GM12878 (cell line): ENCODE data around the gene TPO. TPM values are rescaled to one million over a fixed set of nuclear protein-coding genes. Genes with fewer than 3 reads are reported as not detected.
"Not testable (repeated sequence)": the region's sequence is repeated elsewhere in the genome, so short reads cannot be mapped to it uniquely, and the experiment has no call there.

Source experiments
- ATAC-seq: fragments of 200-7000 bp; cut with Tn5 transposase; 3 replicates; pipeline ENCODE4 v1.9.1; 2020; ENCODE audit warnings: mild to moderate bottlenecking, moderate library complexity
- BruUV-seq: library from RNA; stranded (reverse); fragments of 400-500 nt; replicated peaks from 2 replicates; lab custom pipeline; 2021; lab: Mats Ljungman, UMichigan
- CTCF ChIA-PET: fragments of 300-600 bp; sonication (Branson Sonifier 250); formaldehyde crosslinking; extraction: SDS; loops from one replicate; lab custom pipeline; 2021; ENCODE audit warnings: inconsistent platforms; lab: Yijun Ruan, JAX
- POLR2A ChIA-PET: fragments of 350-600 bp; formaldehyde crosslinking; extraction: SDS; loops from one replicate; lab custom pipeline; 2021; ENCODE audit warnings: inconsistent platforms; lab: Charles Lee
- RAD21 ChIA-PET: fragments of 300-600 bp; sonication (Branson Sonifier 250); formaldehyde crosslinking; loops from one replicate; lab custom pipeline; 2023; ENCODE audit warnings: antibody characterized with exemption; ENCODE audit not compliant: unreplicated experiment; lab: Charles Lee
- SMC1A ChIA-PET: fragments of 300-600 bp; sonication (Branson Sonifier 250); formaldehyde crosslinking; loops from one replicate; lab custom pipeline; 2023; ENCODE audit not compliant: unreplicated experiment, uncharacterized antibody; lab: Charles Lee
- DNase-seq: peaks from one replicate; pipeline ENCODE4 v3.0.0-alpha.2; 2011; ENCODE audit warnings: low read depth, low spot score
- FAIRE-seq: peaks from 3 replicates; lab custom pipeline; 2011; peaks lifted over from hg19 to GRCh38; lab: Jason Lieb, UNC
- H2AFZ ChIP-seq: 2 replicates; pipeline ENCODE4 v1.6.0; 2011; ENCODE audit warnings: low read depth, low read length, control low read depth; ENCODE audit not compliant: control insufficient read depth
- H3K27ac ChIP-seq: 2 replicates; pipeline ENCODE4 v1.5.1; 2011; ENCODE audit warnings: control low read depth; ENCODE audit not compliant: control insufficient read depth, insufficient read depth
- H3K27me3 ChIP-seq, 2 experiments: replicated peaks in 1 of 2; 2 replicates each; pipeline versions ENCODE4 v1.6.0 to v1.6.1; 2011; ENCODE audit warnings: low read length in 1 of 2; ENCODE audit not compliant: control insufficient read depth in 2 of 2, insufficient read depth in 2 of 2
- H3K36me3 ChIP-seq, 2 experiments: 2 replicates each; pipeline ENCODE4 v1.5.1; 2011; ENCODE audit warnings: low read length in 1 of 2; ENCODE audit not compliant: control insufficient read depth in 2 of 2, insufficient read depth in 2 of 2
- H3K4me1 ChIP-seq: 2 replicates; pipeline ENCODE4 v1.6.1; 2011; ENCODE audit warnings: mild to moderate bottlenecking, low read length, moderate library complexity, mixed read lengths; ENCODE audit not compliant: control insufficient read depth, insufficient read depth
- H3K4me2 ChIP-seq: 2 replicates; pipeline ENCODE4 v1.6.0; 2011; ENCODE audit warnings: control low read depth; ENCODE audit not compliant: control insufficient read depth, insufficient read depth
- H3K4me3 ChIP-seq: fragments of 200-600 bp; sonication (generic); 2 replicates; pipeline ENCODE4 v1.5.1; 2016
- H3K79me2 ChIP-seq: 2 replicates; pipeline ENCODE4 v1.6.0; 2011; ENCODE audit warnings: low read length; ENCODE audit not compliant: control insufficient read depth, insufficient read depth
- H3K9ac ChIP-seq: 2 replicates; pipeline ENCODE4 v1.8.0; 2011; ENCODE audit warnings: low read length, control low read depth, mixed read lengths; ENCODE audit not compliant: control insufficient read depth, insufficient read depth
- H3K9me3 ChIP-seq: replicated peaks from 3 replicates; pipeline ENCODE4 v1.5.1; 2011; ENCODE audit warnings: mild to moderate bottlenecking, low read length; ENCODE audit not compliant: control insufficient read depth, insufficient read depth
- H4K20me1 ChIP-seq: 2 replicates; pipeline ENCODE4 v1.6.0; 2011; ENCODE audit not compliant: control insufficient read depth, insufficient read depth
- BRCA1 ChIP-seq: IDR thresholded peaks from 2 replicates; pipeline ENCODE4 v1.6.1; 2011; ENCODE audit warnings: low read depth, low read length, improper control_type of control experiment
- CEBPB ChIP-seq, 2 experiments: fragments of 150-350 bp in 1 of 2; IDR thresholded peaks; 2 replicates each; pipeline ENCODE4 v1.6.1; 2012 to 2014; ENCODE audit warnings: low read depth in 2 of 2, low read length in 2 of 2, borderline replicate concordance in 1 of 2, inconsistent platforms in 1 of 2
- CHD4 ChIP-seq: fragments of 200-600 bp; sonication (generic); IDR thresholded peaks from 2 replicates; pipeline ENCODE4 v1.6.1; 2016; ENCODE audit warnings: mild to moderate bottlenecking
- DPF2 ChIP-seq: fragments of 450-650 bp; IDR thresholded peaks from 2 replicates; pipeline ENCODE4 v1.6.1; 2017; ENCODE audit warnings: mild to moderate bottlenecking
- ESRRA ChIP-seq: IDR thresholded peaks from 2 replicates; pipeline ENCODE4 v1.6.1; 2012; ENCODE audit warnings: mild to moderate bottlenecking, low read length, improper control_type of control experiment
- ETV6 ChIP-seq, 2 experiments: fragments of 450-650 bp in 1 of 2; IDR thresholded peaks in 1 of 2; conservative IDR thresholded peaks in 1 of 2; 2 replicates each; pipeline ENCODE4 v1.6.1; 2014; ENCODE audit warnings: antibody characterized with exemption in 1 of 2, borderline replicate concordance in 1 of 2, low read depth in 1 of 2, mild to moderate bottlenecking in 1 of 2, moderate library complexity in 1 of 2
- GATAD2B ChIP-seq: fragments of 450-650 bp; conservative IDR thresholded peaks from 2 replicates; pipeline ENCODE4 v1.6.1; 2017; ENCODE audit warnings: low read depth, mild to moderate bottlenecking, moderate library complexity
- KDM1A ChIP-seq: fragments of 200-600 bp; sonication (generic); IDR thresholded peaks from 2 replicates; pipeline ENCODE4 v1.6.1; 2016; ENCODE audit warnings: borderline replicate concordance
- LARP7 ChIP-seq: fragments of 450-650 bp; IDR thresholded peaks from 2 replicates; pipeline ENCODE4 v1.6.1; 2017; ENCODE audit warnings: mild to moderate bottlenecking
- MAX ChIP-seq: IDR thresholded peaks from 2 replicates; pipeline ENCODE4 v1.6.1; 2012; ENCODE audit warnings: low read depth, low read length, improper control_type of control experiment
- NFYB ChIP-seq: IDR thresholded peaks from 2 replicates; pipeline ENCODE4 v1.6.1; 2011; ENCODE audit warnings: low read depth, mild to moderate bottlenecking, low read length, improper control_type of control experiment, moderate library complexity; ENCODE audit not compliant: insufficient read depth
- PAX5 ChIP-seq: IDR thresholded peaks from 2 replicates; pipeline ENCODE4 v1.6.1; 2011; ENCODE audit warnings: low read depth, low read length, borderline replicate concordance
- PML ChIP-seq: IDR thresholded peaks from 2 replicates; pipeline ENCODE4 v1.6.1; 2012; ENCODE audit warnings: low read length, inconsistent platforms
- SKIL ChIP-seq: fragments of 450-650 bp; IDR thresholded peaks from 2 replicates; pipeline ENCODE4 v1.6.1; 2017; ENCODE audit warnings: mild to moderate bottlenecking, low read depth, inconsistent platforms; ENCODE audit not compliant: poor library complexity, severe bottlenecking
- SREBF1 ChIP-seq: IDR thresholded peaks from 2 replicates; pipeline ENCODE4 v1.6.1; 2012; ENCODE audit warnings: mild to moderate bottlenecking, low read length
- SUPT20H ChIP-seq: IDR thresholded peaks from 2 replicates; pipeline ENCODE4 v1.6.1; 2011; ENCODE audit warnings: low read depth, mild to moderate bottlenecking, low read length, moderate library complexity, borderline replicate concordance; ENCODE audit not compliant: control insufficient read depth
- ZNF274 ChIP-seq: IDR thresholded peaks from one replicate; pipeline ENCODE4 v1.8.0; 2011; ENCODE audit not compliant: insufficient read length, insufficient read depth
- WGBS: methylation state at CpG from one replicate; pipeline ENCODE4 v1.1.6; 2016; ENCODE audit warnings: low lambda C conversion rate; ENCODE audit not compliant: insufficient replicate concordance, insufficient coverage; ENCODE audit errors: missing lambda C conversion rate; 5-methylcytosine and 5-hydroxymethylcytosine counted together
- in situ Hi-C: fragments of 300-500 bp; cut with MboI; formaldehyde crosslinking; loops from 9 replicates; pipeline ENCODE4 v1.14.3; 2018; ENCODE audit warnings: mixed read lengths
- intact Hi-C: fragments of 100-400 bp; cut with micrococcal nuclease; formaldehyde crosslinking; loops from one replicate; pipeline ENCODE4 v1.14.2; 2022; ENCODE audit not compliant: unreplicated experiment
- polyA plus RNA-seq, 11 experiments: library from polyadenylated mRNA; depleted of rRNA in 4 of 11; unstranded in 6 of 11; stranded (reverse) in 5 of 11; fragments of >200 nt; fragmentation: Nextera tagmentation in 4 of 11; fragmentation: Illumina TruSeq in 1 of 11; extraction: Ambion mirVana in 4 of 11; extraction: Trizol in 1 of 11; gene quantifications; 1 replicate in 1 of 11; 2 replicates in 10 of 11; pipeline versions ENCODE4 v1.2.1 to v1.2.3, GENCODE V29; 2011 to 2016; ENCODE audit warnings: inconsistent platforms in 2 of 11, missing spikeins in 2 of 11, low read depth in 1 of 11
- total RNA-seq, 4 experiments: library from RNA; depleted of rRNA in 3 of 4; stranded (reverse); fragments of >200 nt in 3 of 4; fragmentation: Illumina TruSeq in 1 of 4; extraction: Trizol in 1 of 4; gene quantifications; 2 replicates each; pipeline versions ENCODE4 v1.2.1 to v1.2.3, GENCODE V29; 2013 to 2021

TPO gene
- total and polyA plus RNA-seq, 10 of the 15 experiments (the other 5 are each of a cell fraction or from before 2014, with no cell fraction given), result 0.07 to 0.11 TPM; not detected in 8

GRCh38 chr2:1414121-1414520 is 858 bp downstream of the TPO start:
- RAD21 ChIA-PET, result no interaction called here
- in situ Hi-C loops, result no loop called here

DNA sequence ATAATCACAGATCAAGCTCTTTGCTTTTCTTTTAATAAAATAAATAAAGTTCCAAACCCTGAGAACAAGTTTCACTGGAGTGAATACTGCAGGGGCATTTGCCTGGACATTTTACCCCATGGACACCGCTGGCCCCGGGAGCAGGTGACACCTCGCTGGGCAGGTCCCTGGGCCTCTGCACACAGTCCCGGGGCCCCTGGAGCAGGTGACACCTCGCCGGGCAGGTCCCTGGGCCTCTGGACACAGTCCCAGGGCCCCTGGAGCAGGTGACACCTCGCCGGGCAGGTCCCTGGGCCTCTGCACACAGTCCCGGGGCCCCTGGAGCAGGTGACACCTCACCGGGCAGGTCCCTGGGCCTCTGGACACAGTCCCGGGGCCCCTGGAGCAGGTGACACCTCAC is 1.6 kb downstream of the TPO start:
- H2AFZ ChIP-seq, H3K79me2 ChIP-seq, H3K4me3 ChIP-seq, in situ Hi-C loops, H3K9me3 ChIP-seq, H3K4me1 ChIP-seq, H3K27ac ChIP-seq, BruUV-seq, CTCF ChIA-PET, H3K27me3 ChIP-seq, H3K9ac ChIP-seq, DNase-seq, POLR2A ChIA-PET, H3K4me2 ChIP-seq, FAIRE-seq, H3K36me3 ChIP-seq, ATAC-seq, RAD21 ChIA-PET, SMC1A ChIA-PET, H4K20me1 ChIP-seq, intact Hi-C loops: not testable (repeated sequence)
- 23% methylated on average over 7 of the region's 11 CpGs for WGBS

More at GRCh38 chr2:1414121-1414520, 858 bp downstream of the TPO start:
- BruUV-seq, result no TSS peak
- intact Hi-C loops, result no loop called here
- no peak for TF ChIP-seq PML
- TF ChIP-seq ETV6 (conservative IDR thresholded peaks at IDR 0.05 in 1 of 2, IDR thresholded peaks at IDR 0.05 in 1 of 2; ENCODE audit: borderline replicate concordance in 1 of 2, low read depth in 1 of 2), result no peak
- TF ChIP-seq KDM1A, result no peak
- no peak for TF ChIP-seq LARP7
- no peak for TF ChIP-seq PAX5
- TF ChIP-seq SKIL, result no peak
- TF ChIP-seq CEBPB (IDR thresholded peaks at IDR 0.05; ENCODE audit: borderline replicate concordance in 1 of 2, low read depth in 2 of 2, low read length in 2 of 2), result no peak
- no peak for TF ChIP-seq BRCA1
- no peak for TF ChIP-seq GATAD2B
- TF ChIP-seq CHD4, result no peak
- no peak for TF ChIP-seq NFYB
- TF ChIP-seq SREBF1, result no peak
- TF ChIP-seq ZNF274, result no peak
- TF ChIP-seq ESRRA, result no peak
- no peak for TF ChIP-seq MAX
- TF ChIP-seq DPF2, result no peak
- no peak for TF ChIP-seq SUPT20H
- Histone ChIP-seq H3K27ac (no peak overlapping the region), H3K9ac (no peak overlapping the region), H3K4me2 (no peak overlapping the region), H3K27me3 (no peaks in the 10 kb centered on the region), H3K4me1 (no peaks in the 10 kb centered on the region), H3K79me2 (no peaks in the 10 kb centered on the region), H2AFZ (no peak overlapping the region), H3K36me3 (no peaks in the 10 kb centered on the region), H3K4me3 (no peak overlapping the region), H4K20me1 (no peaks in the 10 kb centered on the region), H3K9me3 (no peaks in the 10 kb centered on the region; the same call in 2 of the 3 replicates)
- DNase-seq (no peak), ATAC-seq (no peak), FAIRE-seq (no peak)
- CTCF ChIA-PET, result no interaction called here
- WGBS, result 60% methylated on average over 13 of the region's 13 CpGs
- SMC1A ChIA-PET, result no interaction called here
- POLR2A ChIA-PET, result no interaction called here
